Inflammatory macrophage treated with lipopolysaccharide for 1 hour (primary cell): ENCODE results near the gene NBPF3.
"Not testable (repeated sequence)": the region's sequence is repeated elsewhere in the genome, so short reads cannot be mapped to it uniquely, and the experiment has no call there.

Experiments
- DNase-seq, 2 donors: peaks; one replicate each; pipeline ENCODE4 v3.0.0-alpha.2; 2020 to 2022

NBPF3 gene

GRCh38 chr1:21496886-21497285, 56.9 kb downstream of the NBPF3 start:
- peak in 1 of 2 donors; percentile 11 for DNase-seq

DNA sequence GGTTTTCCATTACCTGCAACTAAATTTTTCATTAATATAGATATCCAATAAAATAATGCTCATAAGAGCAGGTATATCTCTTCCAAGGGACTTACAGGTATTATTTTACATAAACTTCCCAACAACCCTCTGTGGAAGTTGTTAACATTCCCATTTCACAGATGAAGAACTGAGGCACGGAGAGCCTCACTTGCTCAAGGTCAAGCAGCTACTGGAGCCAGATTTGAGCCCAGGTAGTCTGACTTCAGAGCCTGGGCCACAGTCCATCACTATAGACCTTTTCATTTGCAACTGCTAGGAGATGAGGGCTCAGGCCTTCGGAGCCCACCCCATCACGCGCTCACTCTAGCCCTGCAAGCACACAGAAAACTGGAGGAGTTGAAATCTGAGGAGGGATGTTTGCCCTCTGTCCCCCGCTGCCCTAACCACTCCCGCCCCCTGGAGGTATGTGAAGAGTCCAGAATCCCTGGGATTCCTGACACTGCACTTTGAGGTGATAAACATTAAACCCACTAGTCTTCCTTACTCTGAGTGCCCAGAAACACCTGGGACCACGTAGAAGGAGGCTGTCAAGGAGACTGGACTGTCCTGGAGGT, 57.6 kb downstream of the NBPF3 start:
- no peak for DNase-seq

DNA sequence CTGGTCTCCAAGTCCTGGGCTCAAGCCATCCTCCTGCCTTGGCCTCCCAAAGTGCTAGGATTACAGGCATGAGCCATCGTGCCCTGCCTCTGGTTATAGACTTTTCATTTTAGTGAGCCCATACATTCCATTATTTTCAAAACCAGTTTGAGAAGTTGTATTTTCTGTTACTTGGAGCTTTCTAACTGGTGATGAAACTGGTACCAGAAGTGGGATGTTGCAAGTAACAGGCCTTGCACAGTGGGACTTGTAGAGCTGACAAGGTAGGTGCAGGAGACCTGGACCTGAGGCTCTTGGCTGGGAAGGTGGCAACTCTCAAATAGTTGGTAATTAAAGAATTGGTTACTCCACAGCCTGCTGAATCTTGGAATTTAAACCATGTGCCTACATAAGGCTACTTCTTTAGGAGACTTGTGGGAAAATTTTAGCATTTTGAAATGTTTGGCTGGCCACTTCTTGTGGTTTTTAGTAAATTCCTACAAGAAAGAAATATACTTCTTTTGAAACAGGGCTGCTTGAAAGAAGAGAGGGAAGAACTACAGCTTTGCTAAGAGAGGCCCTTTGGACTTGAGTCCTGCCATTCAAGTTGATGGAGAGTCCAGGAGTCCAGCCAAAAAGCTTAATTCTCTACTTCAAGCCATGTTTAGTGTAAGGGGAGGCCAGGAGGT, 59.5 kb downstream of the NBPF3 start:
- DNase-seq = no peak

- no peak for DNase-seq
Observed at GRCh38 chr1:21503706-21504377, 63.9 kb downstream of the NBPF3 start.

DNA sequence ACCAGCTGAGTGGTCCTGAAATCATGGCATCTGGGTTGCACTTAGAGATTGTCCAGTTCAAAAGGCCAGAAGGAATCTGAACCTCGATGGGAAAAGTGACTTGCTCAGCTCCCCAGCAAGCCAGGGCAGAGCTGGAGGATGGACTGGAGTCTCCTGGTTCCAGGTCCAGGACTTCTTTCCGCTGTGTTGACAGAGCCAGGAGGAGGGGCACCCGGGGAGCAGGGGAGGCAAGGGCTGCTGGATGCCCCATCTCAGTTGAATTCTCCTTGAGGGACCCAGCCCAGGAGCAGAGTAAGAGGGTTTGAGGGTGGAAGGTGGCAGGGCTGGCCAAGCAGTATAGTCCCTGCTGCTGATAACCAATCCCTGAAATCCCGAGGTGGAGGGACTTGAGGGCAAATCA, 66.9 kb downstream of the NBPF3 start:
- no peak for DNase-seq

- no peak for DNase-seq
Observed at GRCh38 chr1:21507511-21508270, 67.8 kb downstream of the NBPF3 start.

GRCh38 chr1:21508580-21509350, 68.8 kb downstream of the NBPF3 start:
- DNase-seq = peak; percentile 65 to 66

DNA sequence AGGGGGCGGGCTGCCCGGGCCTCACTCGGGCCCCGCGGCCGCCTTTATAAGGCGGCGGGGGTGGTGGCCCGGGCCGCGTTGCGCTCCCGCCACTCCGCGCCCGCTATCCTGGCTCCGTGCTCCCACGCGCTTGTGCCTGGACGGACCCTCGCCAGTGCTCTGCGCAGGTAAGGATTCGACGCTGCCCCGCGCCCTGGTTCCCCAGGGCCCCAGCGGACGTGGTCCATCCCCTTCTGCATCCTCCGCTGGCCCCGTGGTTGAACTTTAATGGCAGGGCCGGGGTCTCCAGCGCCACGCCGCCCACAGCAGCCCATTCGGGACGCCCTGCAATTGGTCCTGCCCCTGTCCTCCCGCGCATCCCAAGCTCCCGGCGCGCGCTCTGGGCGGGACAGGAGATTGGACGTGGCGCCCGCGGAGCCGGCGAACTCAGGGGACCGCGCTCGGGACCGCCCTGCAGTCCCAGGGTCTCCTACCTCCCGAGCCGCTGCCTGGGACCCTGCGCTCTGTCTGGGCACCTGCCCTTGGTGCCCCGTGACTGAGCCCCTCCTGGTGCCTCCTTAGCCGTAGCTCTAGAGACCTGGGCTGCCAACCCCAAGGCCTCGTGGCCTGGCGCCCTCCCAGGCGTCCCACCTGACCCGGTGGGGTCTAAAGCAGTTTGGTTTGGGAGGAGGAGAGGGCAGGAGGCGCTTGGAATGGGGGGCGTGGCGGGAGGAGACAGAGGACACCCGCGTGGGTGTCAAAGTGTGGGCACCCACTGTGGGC, 69.6 kb downstream of the NBPF3 start, which contains the start of gene ALPL:
Gene ALPL, plus strand, starts transcription at position 73 of the 762 bp plus-strand sequence. CDS start 44,659 bp downstream, outside the sequence.
- no peak for DNase-seq

- DNase-seq = no peak
Observed at GRCh38 chr1:21510113-21510493, 70.2 kb downstream of the NBPF3 start.

DNA sequence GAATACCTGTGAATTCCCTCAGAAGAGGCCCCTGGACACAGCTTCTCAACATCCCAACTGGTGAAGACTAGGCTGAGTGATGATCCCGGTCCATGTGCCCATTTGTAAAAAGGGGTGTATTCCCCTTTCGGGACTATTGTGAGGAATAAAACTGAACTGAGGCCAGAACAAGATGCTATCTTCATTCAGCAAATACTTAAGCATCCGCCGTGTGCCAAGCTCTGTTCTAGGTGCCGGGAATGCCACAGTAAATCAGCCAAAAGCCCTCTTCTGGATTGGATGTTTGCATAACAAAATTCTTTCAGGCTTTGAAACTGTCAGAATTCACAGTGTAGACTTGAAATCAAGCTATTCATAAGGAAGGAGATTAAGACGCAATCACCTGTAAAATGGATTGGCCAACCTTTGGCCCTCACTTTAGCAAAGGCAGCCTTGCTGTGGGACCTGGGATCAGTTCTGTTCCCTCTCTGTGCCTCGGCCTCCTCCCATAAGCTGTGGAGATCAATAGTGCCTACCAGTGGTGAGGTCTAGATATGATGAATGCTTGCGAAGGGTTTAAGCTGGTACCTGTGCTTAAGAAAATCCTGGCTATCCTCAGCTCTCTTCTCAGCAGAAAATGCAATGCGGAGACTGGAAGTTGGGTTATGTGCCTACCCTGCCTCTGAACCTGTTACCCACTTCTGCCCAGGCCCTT, 71.1 kb downstream of the NBPF3 start:
- DNase-seq = no peak

DNA sequence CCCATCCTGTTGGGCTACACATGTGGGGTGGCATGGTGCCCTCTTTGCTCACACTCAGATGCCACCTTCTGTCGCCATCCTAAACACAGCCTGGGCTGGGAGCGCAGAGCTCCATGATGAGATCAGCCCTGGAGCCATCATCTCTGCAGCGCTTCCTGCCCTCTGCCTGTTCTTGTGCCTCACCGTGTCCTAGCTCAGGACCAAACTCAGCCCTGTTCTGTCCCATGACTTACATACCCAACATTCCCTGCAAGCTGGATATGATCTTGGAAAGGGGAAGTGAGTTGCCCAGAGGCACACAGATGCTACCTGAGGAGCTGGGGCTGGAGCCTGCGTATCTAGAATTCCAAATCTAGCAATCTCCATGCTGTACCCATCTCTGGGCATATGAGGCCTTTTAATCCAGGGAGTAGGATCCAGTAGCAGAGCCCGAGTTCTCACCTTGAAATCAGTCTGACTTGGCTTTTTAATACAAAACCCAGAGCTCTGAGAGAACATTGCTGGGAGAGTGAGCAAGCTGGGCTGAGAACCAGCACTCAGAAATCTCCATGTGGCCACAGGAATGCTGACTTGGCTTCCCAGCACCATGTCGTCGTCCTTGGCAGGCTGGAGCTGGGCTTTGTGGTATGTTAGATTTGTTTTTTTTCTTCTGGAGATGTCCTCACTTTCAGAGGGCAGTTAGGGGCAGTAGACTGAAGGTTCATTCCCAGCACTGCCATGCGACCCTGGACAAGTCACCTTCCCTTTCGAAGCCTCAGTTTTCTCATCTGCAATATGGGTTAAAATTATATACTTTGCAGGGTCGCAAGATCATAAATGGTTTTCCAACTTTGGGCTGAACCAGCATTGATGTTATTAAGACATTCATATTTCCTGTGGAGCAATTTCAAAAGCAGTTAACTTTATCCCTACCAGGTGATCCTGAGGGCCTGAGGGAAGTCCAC, 71.9 kb downstream of the NBPF3 start:
- no peak for DNase-seq

- no peak for DNase-seq
Observed at GRCh38 chr1:21514245-21514644, 74.3 kb downstream of the NBPF3 start.

GRCh38 chr1:21517161-21517589, 77.2 kb downstream of the NBPF3 start:
- no peak for DNase-seq

DNA sequence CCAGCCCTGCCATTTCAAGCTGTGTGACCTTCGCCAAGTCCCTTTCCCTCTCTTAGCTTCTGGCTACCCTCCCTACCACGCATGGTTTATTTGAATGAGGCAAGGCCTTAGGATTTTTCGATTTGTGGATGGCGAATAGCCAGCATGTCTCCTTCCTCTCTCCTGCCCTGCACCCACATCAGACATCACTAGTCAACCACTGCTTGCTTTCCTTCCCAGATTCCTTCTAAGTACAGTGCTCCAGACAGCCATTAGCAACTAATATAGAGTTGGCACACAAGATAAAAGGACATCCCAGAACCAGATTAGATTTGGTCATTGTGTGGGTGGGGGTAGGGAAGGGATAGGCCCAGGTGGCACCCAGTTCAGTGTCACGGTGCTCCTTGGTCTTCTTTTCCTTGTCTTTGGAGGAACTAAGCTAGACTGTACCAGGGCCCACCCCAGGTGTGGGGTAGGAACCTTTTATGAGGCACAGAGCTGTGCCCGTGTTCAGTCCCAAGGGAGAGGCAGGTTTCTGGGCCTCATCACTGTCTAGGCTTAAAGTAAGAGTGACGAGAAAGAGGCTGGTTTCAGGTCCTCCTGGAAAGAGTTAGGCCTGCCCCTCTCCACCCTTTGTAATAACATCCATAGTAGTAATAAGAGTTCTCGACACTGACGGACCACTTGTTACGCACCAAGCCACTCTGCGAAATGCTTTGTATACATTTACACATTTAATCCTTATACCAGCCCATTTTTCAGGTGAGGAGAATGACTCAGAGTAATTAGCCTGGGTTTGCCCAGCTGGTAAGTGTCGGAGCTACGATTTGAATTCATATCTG, 77.9 kb downstream of the NBPF3 start:
- no peak for DNase-seq

DNA sequence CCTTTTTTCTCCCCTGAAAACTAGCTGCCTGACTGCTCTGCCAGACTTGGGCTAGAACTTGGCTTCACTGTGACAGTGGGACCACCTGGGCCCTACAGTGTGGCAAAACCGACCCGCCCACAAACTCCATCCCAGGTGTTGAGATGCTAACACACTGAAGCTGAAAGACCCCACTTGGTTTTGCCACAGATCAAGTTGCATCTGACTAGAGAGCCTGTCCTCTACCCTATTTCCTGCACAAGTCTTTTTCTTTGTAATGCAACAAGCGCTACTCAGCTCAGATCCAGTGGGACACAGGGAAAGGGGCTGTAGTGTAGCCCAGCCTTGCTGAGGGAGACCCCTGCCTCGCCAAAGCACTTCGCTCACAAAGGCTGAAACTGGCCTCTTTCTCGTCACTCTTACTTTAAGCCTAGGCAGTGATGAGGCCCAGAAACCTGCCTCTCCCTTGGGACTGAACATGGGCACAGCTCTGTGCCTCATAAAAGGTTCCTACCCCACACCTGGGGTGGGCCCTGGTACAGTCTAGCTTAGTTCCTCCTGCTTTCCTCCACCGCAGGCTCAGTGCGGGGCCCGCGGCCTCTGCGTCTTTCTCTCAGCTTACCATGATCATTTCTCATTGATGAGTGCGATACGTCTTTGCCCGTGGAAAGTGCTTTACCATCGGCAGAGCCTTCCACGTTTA, 79.0 kb downstream of the NBPF3 start:
- no peak for DNase-seq

DNA sequence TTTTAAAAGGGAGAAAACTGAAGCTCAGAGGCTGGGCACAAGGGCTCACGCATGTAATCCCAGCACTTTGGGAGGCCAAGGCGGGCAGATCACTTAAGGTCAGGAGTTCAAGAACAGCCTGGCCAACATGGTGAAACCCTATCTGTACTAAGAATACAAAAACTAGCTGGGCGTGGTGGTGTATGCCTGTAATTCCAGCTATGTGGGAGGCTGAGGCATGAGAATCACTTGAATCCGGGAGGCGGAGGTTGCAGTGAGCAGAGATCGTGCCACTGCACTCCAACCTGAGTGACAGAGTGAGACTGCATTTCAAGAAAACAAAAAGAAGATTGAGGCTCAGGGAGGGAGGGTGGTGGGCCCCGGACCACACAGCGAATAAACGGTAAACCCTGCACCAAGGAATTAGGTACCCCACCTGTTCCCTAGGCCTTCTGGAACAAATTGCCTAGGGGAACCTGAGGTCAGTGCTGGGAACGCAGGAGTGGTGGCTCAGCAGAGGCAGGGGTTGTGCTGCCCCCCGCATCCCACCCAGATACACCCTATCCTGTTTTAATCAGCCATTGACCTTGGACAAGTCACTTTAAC, 79.6 kb downstream of the NBPF3 start:
- not testable (repeated sequence) for DNase-seq

- peak; percentile 22 to 29 for DNase-seq
Observed at GRCh38 chr1:21520899-21521716, 81.2 kb downstream of the NBPF3 start.
